Suprapubic skin (tissue), 2 donors: Measurements from ENCODE around the gene AATF.

ENCODE experiments used
- EP300 ChIP-seq: sonication (generic); formaldehyde crosslinking; IDR thresholded peaks from one replicate; pipeline ENCODE4 v1.6.1; 2017; ENCODE audit warnings: antibody characterized with exemption
- POLR2A ChIP-seq, 2 donors: fragments of 450-650 bp; IDR thresholded peaks; one replicate each; pipeline ENCODE4 v1.6.1; 2017; ENCODE audit warnings: antibody characterized with exemption in 2 of 2, mild to moderate bottlenecking in 2 of 2, moderate library complexity in 2 of 2

- no peak for TF ChIP-seq POLR2A (IDR thresholded peaks at IDR 0.05)
- TF ChIP-seq EP300, result no peak
Measured at GRCh38 chr17:36922175-36922574, 26.6 kb upstream of the AATF start.
